K562 (cell line): ENCODE measurements around the gene HEBP1. TPM values are rescaled to one million over a fixed set of nuclear protein-coding genes. Genes with fewer than 3 reads are reported as not detected.

Experiments used
- ATAC-seq: fragments of 200-7000 bp; cut with Tn5 transposase; 3 replicates; pipeline ENCODE4 v1.9.1; 2020; ENCODE audit warnings: moderate library complexity
- BruUV-seq: library from RNA; stranded (reverse); fragments of 400-500 nt; replicated peaks from 2 replicates; lab custom pipeline; 2021; lab: Mats Ljungman, UMichigan
- CTCF ChIA-PET: fragments of 300-600 bp; formaldehyde crosslinking; extraction: SDS; loops from one replicate; lab custom pipeline; 2021; ENCODE audit warnings: low intra/inter-chr PET ratio; lab: Yijun Ruan, JAX
- POLR2A ChIA-PET: fragments of 300-600, 350-650 bp; sonication (Branson Sonifier 250); formaldehyde crosslinking; extraction: SDS; loops from one replicate; lab custom pipeline; 2021; ENCODE audit warnings: antibody characterized with exemption, inconsistent platforms; lab: Yijun Ruan, JAX
- DNase-seq, 4 experiments: peaks; one replicate each; pipeline versions ENCODE4 v3.0.0 to v3.0.0-alpha.2; 2011 to 2018; ENCODE audit warnings: low spot score in 3 of 4, mixed read lengths in 3 of 4; ENCODE audit errors: extremely low read depth in 1 of 4
- FAIRE-seq: peaks from 2 replicates; lab custom pipeline; 2011; peaks lifted over from hg19 to GRCh38; lab: Jason Lieb, UNC
- H2AFZ ChIP-seq: 2 replicates; pipeline ENCODE4 v1.6.0; 2011; ENCODE audit warnings: low read depth, low read length, control low read depth, inconsistent platforms
- H3K27ac ChIP-seq: fragments of 200-600 bp; 3 replicates; pipeline ENCODE4 v1.8.0; 2011; ENCODE audit warnings: low read depth, mild to moderate bottlenecking, control low read depth, inconsistent platforms, low read length, moderate library complexity, mixed read lengths; ENCODE audit errors: extremely low read depth
- H3K27me3 ChIP-seq, 2 experiments: fragments of 300-600 bp in 1 of 2; 2 replicates in 1 of 2; 3 replicates in 1 of 2; pipeline versions ENCODE4 v1.6.0 to v1.8.0; 2011; ENCODE audit warnings: inconsistent platforms in 2 of 2, low read length in 2 of 2, mild to moderate bottlenecking in 1 of 2, mixed read lengths in 1 of 2, moderate library complexity in 1 of 2; ENCODE audit not compliant: control insufficient read depth in 2 of 2, insufficient read depth in 2 of 2
- H3K36me3 ChIP-seq: fragments of 300-600 bp; 3 replicates; pipeline ENCODE4 v1.8.0; 2011; ENCODE audit warnings: mild to moderate bottlenecking, low read length, inconsistent platforms; ENCODE audit not compliant: control insufficient read depth, insufficient read depth
- H3K4me1 ChIP-seq, 2 experiments: fragments of 200-600 bp in 1 of 2; replicated peaks in 1 of 2; 2 replicates in 1 of 2; 3 replicates in 1 of 2; pipeline versions ENCODE4 v1.5.1 to v1.8.0; 2011; ENCODE audit warnings: inconsistent platforms in 2 of 2, low read length in 2 of 2, mild to moderate bottlenecking in 1 of 2, mixed read lengths in 1 of 2, moderate library complexity in 1 of 2; ENCODE audit not compliant: control insufficient read depth in 2 of 2, insufficient read depth in 2 of 2
- H3K4me2 ChIP-seq: 2 replicates; pipeline ENCODE4 v1.6.1; 2011; ENCODE audit warnings: low read length, control low read depth, inconsistent platforms, mixed read lengths; ENCODE audit not compliant: insufficient read depth
- H3K4me3 ChIP-seq: fragments of 200-600 bp; sonication (generic), shearing (Covaris generic); 2 replicates; pipeline ENCODE4 v1.5.1; 2016; ENCODE audit warnings: control low read depth, inconsistent platforms
- H3K79me2 ChIP-seq: fragments of 200-600 bp; 3 replicates; pipeline ENCODE4 v1.8.0; 2011; ENCODE audit warnings: low read length, inconsistent platforms; ENCODE audit not compliant: control insufficient read depth, insufficient read depth
- H3K9ac ChIP-seq, 2 experiments: 2 replicates each; pipeline versions ENCODE4 v1.6.0 to v1.6.1; 2011; ENCODE audit warnings: low read depth in 2 of 2, low read length in 2 of 2, control low read depth in 1 of 2, inconsistent platforms in 1 of 2, mild to moderate bottlenecking in 1 of 2, mixed read lengths in 1 of 2; ENCODE audit not compliant: insufficient read depth in 1 of 2
- H3K9me1 ChIP-seq: one replicate; pipeline ENCODE4 v1.6.0; 2011; ENCODE audit warnings: inconsistent platforms, mild to moderate bottlenecking, low read length, moderate library complexity; ENCODE audit not compliant: control insufficient read depth, insufficient read depth
- H3K9me3 ChIP-seq: replicated peaks from 2 replicates; pipeline ENCODE4 v1.5.1; 2011; ENCODE audit warnings: low read depth, low read length, inconsistent platforms; ENCODE audit not compliant: control insufficient read depth, insufficient read depth
- H4K20me1 ChIP-seq: replicated peaks from 2 replicates; pipeline ENCODE4 v1.6.1; 2011; ENCODE audit warnings: low read length, inconsistent platforms, mixed read lengths; ENCODE audit not compliant: control insufficient read depth, insufficient read depth
- CBFA2T2 ChIP-seq: fragments of 450-650 bp; conservative IDR thresholded peaks from 2 replicates; pipeline ENCODE4 v1.6.1; 2017; ENCODE audit warnings: mild to moderate bottlenecking
- CEBPB ChIP-seq: fragments of 450-650 bp; IDR thresholded peaks from 2 replicates; pipeline ENCODE4 v1.6.1; 2016; ENCODE audit warnings: missing genetic modification characterization, missing compliant biosample characterization
- ETS1 ChIP-seq: conservative IDR thresholded peaks from 2 replicates; pipeline ENCODE4 v1.6.1; 2011; ENCODE audit warnings: low read depth, mild to moderate bottlenecking, low read length; ENCODE audit not compliant: control insufficient read depth
- FOXK1 ChIP-seq: sonication (generic); formaldehyde crosslinking; IDR thresholded peaks from 2 replicates; pipeline ENCODE4 v1.8.0; 2022; ENCODE audit warnings: missing genetic modification reagents, mild to moderate bottlenecking, borderline replicate concordance
- IRF1 ChIP-seq: sonication (generic); formaldehyde crosslinking; IDR thresholded peaks from 2 replicates; pipeline ENCODE4 v1.8.0; 2022; ENCODE audit warnings: missing genetic modification reagents, mild to moderate bottlenecking, borderline replicate concordance
- KLF6 ChIP-seq: fragments of 250-450 bp; sonication (Bioruptor Pico); IDR thresholded peaks from 2 replicates; pipeline ENCODE4 v1.4.0; 2020; ENCODE audit warnings: mild to moderate bottlenecking, moderate library complexity, borderline replicate concordance
- LEF1 ChIP-seq: fragments of 450-650 bp; IDR thresholded peaks from 2 replicates; pipeline ENCODE4 v1.6.1; 2016; ENCODE audit warnings: mild to moderate bottlenecking
- NCOA2 ChIP-seq, 2 experiments: fragments of 450-650 bp; IDR thresholded peaks; 2 replicates each; pipeline ENCODE4 v1.6.1; 2018; ENCODE audit warnings: mild to moderate bottlenecking in 2 of 2, moderate library complexity in 1 of 2; ENCODE audit not compliant: partially characterized antibody in 2 of 2
- NFYB ChIP-seq: IDR thresholded peaks from 2 replicates; pipeline ENCODE4 v1.6.1; 2011; ENCODE audit warnings: mild to moderate bottlenecking, moderate library complexity; ENCODE audit not compliant: insufficient read length; ENCODE audit errors: extremely low read depth
- SAFB2 ChIP-seq: fragments of 200-400 bp; formaldehyde crosslinking; IDR thresholded peaks from 2 replicates; pipeline ENCODE4 v1.6.1; 2018; ENCODE audit warnings: borderline replicate concordance, low read length, low read depth, moderate library complexity; ENCODE audit not compliant: severe bottlenecking
- TFE3 ChIP-seq: fragments of 450-650 bp; formaldehyde crosslinking; IDR thresholded peaks from 2 replicates; pipeline ENCODE4 v1.4.0; 2020; ENCODE audit warnings: mild to moderate bottlenecking, mixed read lengths
- USF2 ChIP-seq: sonication (generic); formaldehyde crosslinking; IDR thresholded peaks from 2 replicates; pipeline ENCODE4 v1.5.0; 2020; ENCODE audit warnings: missing genetic modification reagents
- ZBTB2 ChIP-seq: fragments of 450-650 bp; IDR thresholded peaks from 2 replicates; pipeline ENCODE4 v1.6.1; 2016; ENCODE audit warnings: antibody characterized with exemption
- ZNF785 ChIP-seq: fragments of 250-450 bp; sonication (Bioruptor Pico); IDR thresholded peaks from 2 replicates; pipeline ENCODE4 v1.4.0; 2020; ENCODE audit warnings: mild to moderate bottlenecking
- ZSCAN29 ChIP-seq: fragments of 450-650 bp; IDR thresholded peaks from 2 replicates; pipeline ENCODE4 v1.6.1; 2017
- WGBS: fragments of 100-300 bp; shearing (Covaris generic); methylation state at CpG from one replicate; pipeline ENCODE4 v1.1.6; 2016; ENCODE audit warnings: low coverage, mixed read lengths; ENCODE audit not compliant: insufficient coverage; ENCODE audit errors: missing lambda C conversion rate; 5-methylcytosine and 5-hydroxymethylcytosine counted together
- in situ Hi-C: fragments of 300-500 bp; cut with MboI; formaldehyde crosslinking; loops from 4 replicates; pipeline ENCODE4 v1.15.0; 2018; ENCODE audit warnings: inconsistent platforms, mixed read lengths
- intact Hi-C: fragments of 100-400 bp; cut with micrococcal nuclease; formaldehyde crosslinking; loops from 2 replicates; pipeline ENCODE4 v1.14.2; 2022
- polyA plus RNA-seq, 8 experiments: library from polyadenylated mRNA; depleted of rRNA in 4 of 8; stranded (reverse) in 5 of 8; unstranded in 3 of 8; fragments of >200 nt; fragmentation: Nextera tagmentation in 2 of 8; fragmentation: Illumina TruSeq in 1 of 8; extraction: Ambion mirVana in 2 of 8; extraction: Trizol in 1 of 8; gene quantifications; 2 replicates each; pipeline versions ENCODE4 v1.2.1 to v1.2.3, GENCODE V29; 2011 to 2014; ENCODE audit warnings: inconsistent platforms in 1 of 8, missing spikeins in 1 of 8
- total RNA-seq, 7 experiments: library from RNA; depleted of rRNA in 6 of 7; stranded (reverse); fragments of >200 nt in 6 of 7; fragmentation: Illumina TruSeq in 2 of 7; extraction: Trizol in 2 of 7; gene quantifications; 2 replicates each; pipeline versions ENCODE4 v1.2.1 to v1.2.3, GENCODE V29; 2011 to 2021; ENCODE audit warnings: low replicate concordance in 1 of 7

The HEBP1 gene
- total and polyA plus RNA-seq, 9 of the 15 experiments (the other 6 are each of a cell fraction or from before 2014, with no cell fraction given): 1.1 to 10.1 (median 2.4) TPM

GRCh38 chr12:13036881-13037280, 36.8 kb upstream of the HEBP1 start:
- TF ChIP-seq IRF1 (CRISPR knock-in tag): no peak
- no peak for TF ChIP-seq NCOA2 (IDR thresholded peaks at IDR 0.05; ENCODE audit: partially characterized antibody in 2 of 2)
- no peak for TF ChIP-seq ZSCAN29
- no peak for TF ChIP-seq NFYB
- TF ChIP-seq USF2: no peak
- TF ChIP-seq TFE3 (CRISPR knock-in tag): no peak
- no peak for TF ChIP-seq ZNF785 (CRISPR knock-in tag)
- TF ChIP-seq CBFA2T2: no peak
- no peak for TF ChIP-seq KLF6 (CRISPR knock-in tag)
- TF ChIP-seq CEBPB (tag): no peak
- no peak for TF ChIP-seq FOXK1
- TF ChIP-seq ETS1: no peak
- TF ChIP-seq SAFB2: no peak
- TF ChIP-seq ZBTB2: no peak
- TF ChIP-seq LEF1: no peak
- ChIA-PET CTCF (no interaction called here), POLR2A (no interaction called here)
- no peaks in the 10 kb centered on the region for H3K9me1 ChIP-seq
- in situ Hi-C loops: no loop called here
- H3K27me3 ChIP-seq: no peaks in the 10 kb centered on the region
- ATAC-seq (no peak), DNase-seq (no peak), FAIRE-seq (no peak)
- no peaks in the 10 kb centered on the region for H3K36me3 ChIP-seq
- no peak overlapping the region for H3K9ac ChIP-seq
- H3K79me2 ChIP-seq: no peaks in the 10 kb centered on the region
- no peaks in the 10 kb centered on the region for H3K9me3 ChIP-seq
- no peaks in the 10 kb centered on the region for H3K4me1 ChIP-seq
- H3K27ac ChIP-seq: no peak overlapping the region
- 52% methylated on average over 2 of the region's 3 CpGs for WGBS
- BruUV-seq: no TSS peak
- no peak overlapping the region for H2AFZ ChIP-seq
- no peak overlapping the region for H3K4me3 ChIP-seq
- H4K20me1 ChIP-seq: no peaks in the 10 kb centered on the region
- no peak overlapping the region for H3K4me2 ChIP-seq
- intact Hi-C loops: no loop called here
